DND-41 (cell line): ENCODE results near the gene NUDT2.

Source experiments
- ATAC-seq: fragments of 200-7000 bp; cut with Tn5 transposase; 3 replicates; pipeline ENCODE4 v1.9.1; 2021; ENCODE audit warnings: low read depth; ENCODE audit not compliant: insufficient read depth
- DNase-seq: peaks from one replicate; pipeline ENCODE4 v3.0.0-alpha.2; 2020
- H2AFZ ChIP-seq: 2 replicates; pipeline ENCODE4 v1.6.0; 2012; ENCODE audit warnings: low read depth, low read length
- H3K27ac ChIP-seq: 2 replicates; pipeline ENCODE4 v1.5.1; 2012; ENCODE audit warnings: low read length, inconsistent platforms
- H3K27me3 ChIP-seq: fragments of 200-600 bp; sonication (generic); 2 replicates; pipeline ENCODE4 v1.6.0; 2012; ENCODE audit warnings: low read length, mild to moderate bottlenecking, inconsistent platforms; ENCODE audit not compliant: insufficient read depth, poor library complexity
- H3K36me3 ChIP-seq: 2 replicates; pipeline ENCODE4 v1.5.1; 2012; ENCODE audit warnings: low read length, inconsistent platforms; ENCODE audit not compliant: insufficient read depth
- H3K4me1 ChIP-seq: 2 replicates; pipeline ENCODE4 v1.5.1; 2012; ENCODE audit warnings: mild to moderate bottlenecking, low read length; ENCODE audit not compliant: insufficient read depth
- H3K4me2 ChIP-seq: 2 replicates; pipeline ENCODE4 v1.6.0; 2012; ENCODE audit warnings: mild to moderate bottlenecking, moderate library complexity, low read length, inconsistent platforms; ENCODE audit not compliant: insufficient read depth
- H3K4me3 ChIP-seq, 2 experiments: fragments of 200-600 bp in 1 of 2; shearing (Covaris generic) in 1 of 2; 2 replicates each; pipeline ENCODE4 v1.5.1; 2012 to 2016; ENCODE audit warnings: inconsistent platforms in 2 of 2, low read length in 2 of 2, mild to moderate bottlenecking in 2 of 2, low read depth in 1 of 2, moderate library complexity in 1 of 2
- H3K79me2 ChIP-seq: 2 replicates; pipeline ENCODE4 v1.6.0; 2012; ENCODE audit warnings: low read length, inconsistent platforms; ENCODE audit not compliant: insufficient read depth
- H3K9ac ChIP-seq: 2 replicates; pipeline ENCODE4 v1.6.0; 2012; ENCODE audit warnings: low read depth, mild to moderate bottlenecking, inconsistent platforms, low read length, moderate library complexity
- H3K9me3 ChIP-seq: 2 replicates; pipeline ENCODE4 v1.5.1; 2012; ENCODE audit warnings: low read length, moderate library complexity, mild to moderate bottlenecking, inconsistent platforms; ENCODE audit not compliant: insufficient read depth, severe bottlenecking
- H4K20me1 ChIP-seq: 2 replicates; pipeline ENCODE4 v1.6.0; 2012; ENCODE audit warnings: low read length; ENCODE audit not compliant: insufficient read depth
- EZH2 ChIP-seq: IDR thresholded peaks from 3 replicates; pipeline ENCODE4 v1.6.1; 2012; ENCODE audit warnings: borderline replicate concordance, low read depth, mild to moderate bottlenecking, moderate library complexity, low read length, inconsistent platforms; ENCODE audit not compliant: severe bottlenecking
- TF ChIP-seq, protein P1 (sequence below): IDR thresholded peaks from 2 replicates; pipeline ENCODE4 v1.5.1; 2012; ENCODE audit warnings: borderline replicate concordance, low read length, moderate library complexity, mild to moderate bottlenecking; ENCODE audit not compliant: poor library complexity, severe bottlenecking; ENCODE audit errors: extremely low read depth

NUDT2 gene

DNA sequence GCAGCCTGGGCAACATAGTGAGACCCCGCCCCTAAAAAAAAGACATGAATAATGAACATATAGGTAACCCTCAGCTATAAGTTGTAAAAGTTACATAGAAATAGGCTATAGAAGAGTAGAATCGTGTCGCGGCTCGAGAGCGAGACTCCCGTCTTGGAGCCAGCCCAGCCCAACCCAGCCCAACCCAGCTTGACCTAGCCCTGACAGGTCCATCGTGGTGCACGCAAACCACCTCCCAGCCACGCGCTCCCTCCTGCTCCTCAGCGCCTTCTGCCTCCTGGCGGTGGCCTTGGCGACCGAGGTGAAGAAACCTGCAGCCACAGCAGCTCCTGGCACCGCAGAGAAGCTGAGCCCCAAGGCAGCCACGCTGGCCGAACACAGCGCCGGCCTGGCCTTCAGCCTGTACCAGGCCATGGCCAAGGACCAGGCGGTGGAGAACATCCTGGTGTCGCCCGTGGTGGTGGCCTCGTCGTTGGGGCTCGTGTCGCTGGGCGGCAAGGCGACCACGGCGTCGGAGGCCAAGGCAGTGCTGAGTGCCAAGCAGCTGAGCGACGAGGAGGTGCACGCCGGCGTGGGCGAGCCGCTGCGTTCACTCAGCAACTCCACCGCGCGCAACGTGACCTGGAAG lies 11.1 kb upstream of the NUDT2 start:
- Histone ChIP-seq H3K4me3 (no peak overlapping the region), H3K79me2 (peaks cover 59% of the 10 kb centered on the region)

DNA sequence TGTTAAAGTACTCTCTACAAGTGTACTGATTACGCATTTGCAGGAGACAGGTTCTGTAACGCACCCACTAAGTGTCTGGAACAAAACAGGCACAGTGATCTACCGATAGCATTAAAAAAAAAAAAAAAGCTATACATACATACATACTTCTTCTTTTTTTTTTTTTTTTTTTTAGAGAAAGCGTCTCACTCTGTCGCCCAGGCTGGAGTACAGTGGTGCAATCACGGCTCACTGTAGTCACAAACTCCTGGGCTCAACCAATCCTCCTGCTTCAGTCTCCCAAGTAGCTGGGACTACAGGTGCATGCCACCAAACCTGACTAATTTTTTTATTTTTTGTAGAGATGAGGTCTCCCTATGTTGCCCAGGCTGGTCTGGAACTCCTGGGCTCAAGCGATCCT lies 7.9 kb upstream of the NUDT2 start:
- TF ChIP-seq, protein P1, sequence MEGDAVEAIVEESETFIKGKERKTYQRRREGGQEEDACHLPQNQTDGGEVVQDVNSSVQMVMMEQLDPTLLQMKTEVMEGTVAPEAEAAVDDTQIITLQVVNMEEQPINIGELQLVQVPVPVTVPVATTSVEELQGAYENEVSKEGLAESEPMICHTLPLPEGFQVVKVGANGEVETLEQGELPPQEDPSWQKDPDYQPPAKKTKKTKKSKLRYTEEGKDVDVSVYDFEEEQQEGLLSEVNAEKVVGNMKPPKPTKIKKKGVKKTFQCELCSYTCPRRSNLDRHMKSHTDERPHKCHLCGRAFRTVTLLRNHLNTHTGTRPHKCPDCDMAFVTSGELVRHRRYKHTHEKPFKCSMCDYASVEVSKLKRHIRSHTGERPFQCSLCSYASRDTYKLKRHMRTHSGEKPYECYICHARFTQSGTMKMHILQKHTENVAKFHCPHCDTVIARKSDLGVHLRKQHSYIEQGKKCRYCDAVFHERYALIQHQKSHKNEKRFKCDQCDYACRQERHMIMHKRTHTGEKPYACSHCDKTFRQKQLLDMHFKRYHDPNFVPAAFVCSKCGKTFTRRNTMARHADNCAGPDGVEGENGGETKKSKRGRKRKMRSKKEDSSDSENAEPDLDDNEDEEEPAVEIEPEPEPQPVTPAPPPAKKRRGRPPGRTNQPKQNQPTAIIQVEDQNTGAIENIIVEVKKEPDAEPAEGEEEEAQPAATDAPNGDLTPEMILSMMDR = no peak
- TF ChIP-seq EZH2 = no peak
- DNase-seq = no peak
- Histone ChIP-seq H3K79me2 (peaks cover 80% of the 10 kb centered on the region), H3K4me3 (no peak overlapping the region), H3K27ac (no peak overlapping the region), H3K4me1 (peaks cover 6% of the 10 kb centered on the region), H2AFZ (no peak overlapping the region), H3K36me3 (peaks cover 15% of the 10 kb centered on the region), H3K27me3 (no peaks in the 10 kb centered on the region), H4K20me1 (peaks cover 5% of the 10 kb centered on the region), H3K4me2 (no peak overlapping the region), H3K9ac (no peak overlapping the region), H3K9me3 (no peaks in the 10 kb centered on the region)
- ATAC-seq = no peak

More for the DNA sequence above, 11.1 kb upstream of the NUDT2 start:
- Histone ChIP-seq H3K4me1 (no peaks in the 10 kb centered on the region), H3K27me3 (no peaks in the 10 kb centered on the region), H3K36me3 (peaks cover 15% of the 10 kb centered on the region), H3K27ac (no peak overlapping the region), H3K9ac (no peak overlapping the region), H3K9me3 (no peaks in the 10 kb centered on the region), H4K20me1 (peaks cover 5% of the 10 kb centered on the region), H2AFZ (no peak overlapping the region), H3K4me2 (no peak overlapping the region)
- ATAC-seq (no peak), DNase-seq (no peak)
- TF ChIP-seq, protein P1 = no peak
- TF ChIP-seq EZH2 = no peak

DNA sequence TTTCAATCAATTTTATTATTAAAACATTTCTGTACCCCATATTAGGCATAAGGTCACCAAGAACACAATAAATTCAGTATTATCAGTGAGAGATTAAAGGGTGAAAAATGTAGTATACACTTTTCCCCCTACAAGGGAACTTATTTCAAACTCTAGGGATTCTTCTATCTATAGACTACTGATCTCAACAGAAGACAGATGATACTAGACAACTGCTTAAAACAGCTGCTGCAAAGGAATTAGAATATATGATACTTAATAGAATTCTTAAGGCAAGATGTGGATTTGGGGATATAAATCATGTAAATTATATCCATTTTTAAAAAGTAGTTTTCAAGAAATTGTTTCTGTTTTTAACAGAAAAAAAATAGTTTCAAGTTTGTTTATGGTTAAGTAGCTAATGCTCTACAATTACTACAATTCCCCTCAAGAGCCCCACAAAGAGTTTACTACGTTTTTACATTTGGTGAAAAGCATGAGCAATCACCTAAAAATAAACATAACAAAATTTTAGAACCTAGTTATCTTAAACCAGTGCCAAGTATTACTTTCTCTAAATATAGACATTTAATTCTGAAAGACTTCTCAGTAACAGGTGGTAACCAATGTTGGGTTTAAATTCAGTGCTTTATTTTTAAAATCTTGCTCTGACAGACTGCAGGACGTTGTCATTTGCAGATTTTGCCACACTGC lies 6.3 kb upstream of the NUDT2 start:
- Histone ChIP-seq H2AFZ (no peak overlapping the region), H3K36me3 (peaks cover 15% of the 10 kb centered on the region), H3K9me3 (no peaks in the 10 kb centered on the region), H3K9ac (no peak overlapping the region), H3K27ac (no peak overlapping the region), H3K4me1 (peaks cover 22% of the 10 kb centered on the region), H3K4me3 (no peak overlapping the region), H3K4me2 (no peak overlapping the region), H3K27me3 (no peaks in the 10 kb centered on the region), H3K79me2 (peaks cover 94% of the 10 kb centered on the region), H4K20me1 (peaks cover 5% of the 10 kb centered on the region)
- TF ChIP-seq, protein P1 = no peak
- TF ChIP-seq EZH2 = no peak
- DNase-seq (no peak), ATAC-seq (no peak)
